Medulla oblongata (tissue), 1 donor: ENCODE data around the gene ITGB1BP1.

ENCODE experiments used
- DNase-seq: peaks from one replicate; pipeline ENCODE4 v3.0.0-alpha.2; 2015; ENCODE audit errors: extremely low spot score

The ITGB1BP1 gene

GRCh38 chr2:9423100-9423921, at the start of gene ITGB1BP1, which contains the start of gene CPSF3:
ITGB1BP1 (minus strand) TSS chr2:9423528; CDS start chr2:9418697, 4,831 bp downstream.
CPSF3 (plus strand) TSS chr2:9423654; CDS start chr2:9423774, 120 bp downstream.
- peak; percentile 99 for DNase-seq

GRCh38 chr2:9472511-9472910, 49.2 kb upstream of the ITGB1BP1 start:
- DNase-seq = no peak

GRCh38 chr2:9471206-9471605, 47.9 kb upstream of the ITGB1BP1 start:
- no peak for DNase-seq

GRCh38 chr2:9467687-9468086, 44.4 kb upstream of the ITGB1BP1 start:
- no peak for DNase-seq

GRCh38 chr2:9466147-9466683, 42.9 kb upstream of the ITGB1BP1 start:
- no peak for DNase-seq

- no peak for DNase-seq
Observed at GRCh38 chr2:9465170-9465569, 41.8 kb upstream of the ITGB1BP1 start.

- DNase-seq = no peak
Observed at GRCh38 chr2:9463698-9464034, 40.3 kb upstream of the ITGB1BP1 start.

GRCh38 chr2:9462886-9463697, 39.8 kb upstream of the ITGB1BP1 start:
- DNase-seq = no peak

GRCh38 chr2:9462313-9462712, 39.0 kb upstream of the ITGB1BP1 start:
- no peak for DNase-seq

- DNase-seq = no peak
Observed at GRCh38 chr2:9461079-9461478, 37.8 kb upstream of the ITGB1BP1 start.

GRCh38 chr2:9460441-9461017, 37.2 kb upstream of the ITGB1BP1 start:
- DNase-seq = no peak

- DNase-seq = no peak
Observed at GRCh38 chr2:9451231-9451630, 27.9 kb upstream of the ITGB1BP1 start.

- no peak for DNase-seq
Observed at GRCh38 chr2:9445089-9445488, 21.8 kb upstream of the ITGB1BP1 start.

GRCh38 chr2:9443526-9443925, 20.2 kb upstream of the ITGB1BP1 start:
- DNase-seq = no peak

- peak; percentile 30 for DNase-seq
Observed at GRCh38 chr2:9441556-9441955, 18.2 kb upstream of the ITGB1BP1 start.

GRCh38 chr2:9440058-9440727, 16.9 kb upstream of the ITGB1BP1 start:
- DNase-seq = peak; percentile 22

- DNase-seq = no peak
Observed at GRCh38 chr2:9439536-9439935, 16.2 kb upstream of the ITGB1BP1 start.

GRCh38 chr2:9434489-9434888, 11.2 kb upstream of the ITGB1BP1 start:
- DNase-seq = no peak

GRCh38 chr2:9430316-9431293, 7.3 kb upstream of the ITGB1BP1 start:
- DNase-seq = no peak

- DNase-seq = no peak
Observed at GRCh38 chr2:9428965-9429577, 5.7 kb upstream of the ITGB1BP1 start.
